Stimulated activated CD4-positive, alpha-beta T cell treated with anti-CD3 and anti-CD28 coated beads, Interleukin-1b, Interleukin-23, amount 100 ng/mL, for 24 hours (primary cell): ENCODE results near the gene PELI1.

Source experiments
- DNase-seq, 4 experiments: peaks; one replicate each; pipeline ENCODE4 v3.0.0-alpha.2; 2020; ENCODE audit warnings: low read depth in 4 of 4, low spot score in 1 of 4

Gene PELI1

DNA sequence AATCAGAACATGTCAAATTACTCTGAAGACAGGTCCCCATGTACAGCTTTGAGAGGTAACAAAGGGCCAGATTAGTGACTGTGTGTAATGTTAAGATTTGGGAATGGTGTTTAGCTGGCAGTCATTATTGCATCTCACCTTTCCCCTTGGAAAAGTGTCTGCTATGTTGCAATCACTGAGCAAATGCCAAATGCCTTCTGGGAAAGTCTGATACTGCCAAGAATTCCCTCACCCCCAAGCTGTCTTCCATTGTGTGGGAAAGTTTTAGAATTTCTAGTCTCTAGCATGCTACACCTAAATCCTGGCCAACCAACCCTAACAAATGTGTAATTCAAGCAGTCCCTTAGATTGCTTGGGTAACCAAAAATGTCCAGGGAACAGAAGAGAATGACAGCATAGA lies 13.6 kb upstream of the PELI1 start:
- DNase-seq: no peak

DNA sequence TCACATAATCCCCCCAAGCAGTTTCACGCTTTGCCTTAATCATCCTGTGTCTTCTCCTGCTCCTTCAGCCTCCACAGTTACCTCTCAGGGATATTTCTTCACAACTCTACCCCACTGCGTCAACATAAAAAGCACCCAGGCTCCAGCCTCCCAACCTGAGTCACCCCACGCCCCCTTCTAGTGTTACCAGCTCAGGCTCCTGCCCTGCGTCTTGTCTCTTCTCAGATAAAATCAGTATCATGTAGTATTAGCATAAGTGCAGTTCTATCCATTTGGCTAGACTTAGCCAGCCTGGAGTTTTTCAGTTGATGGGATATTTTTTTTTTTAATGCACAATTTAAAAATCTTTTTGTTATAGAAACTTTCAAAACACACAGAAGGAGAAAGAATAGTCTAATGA lies 9.6 kb upstream of the PELI1 start:
- DNase-seq: no peak

DNA sequence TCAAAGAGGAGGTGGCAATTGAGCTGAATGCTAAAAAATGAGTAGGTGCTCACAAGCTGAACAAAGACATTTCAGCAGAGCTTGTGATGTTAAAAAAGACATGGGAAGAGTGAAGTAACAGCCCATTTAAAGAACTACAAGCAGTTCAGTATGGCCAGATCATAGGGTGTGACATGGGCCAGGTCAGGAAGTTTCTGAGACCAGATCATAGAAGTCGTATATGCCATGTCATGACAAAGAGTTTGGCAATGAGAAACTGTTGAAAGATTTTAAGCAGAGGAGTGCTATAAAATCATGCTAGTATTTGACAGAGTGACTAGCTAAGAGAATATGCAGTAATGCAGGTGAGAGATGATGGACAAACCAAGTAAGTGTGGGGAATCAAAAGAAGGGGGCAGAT lies 7.3 kb upstream of the PELI1 start:
- no peak for DNase-seq

DNA sequence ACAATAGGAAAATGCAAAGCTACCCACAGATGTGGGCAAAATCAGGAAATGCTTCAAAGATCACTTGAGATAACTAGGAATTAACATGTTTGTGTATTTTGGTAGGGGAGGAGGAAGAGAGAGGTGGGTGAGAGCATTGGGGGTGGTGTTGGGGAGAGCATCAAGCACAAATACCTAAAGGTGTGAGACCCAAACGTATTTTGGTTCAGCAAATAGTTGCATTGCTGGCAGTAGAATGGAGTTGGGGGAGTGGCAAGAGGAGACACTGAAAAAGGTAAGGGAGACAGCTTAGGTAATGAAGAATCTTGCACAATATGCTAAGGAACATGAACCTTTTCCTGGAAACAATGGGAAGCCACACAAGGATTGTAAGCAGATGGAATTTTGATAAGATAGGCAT lies 1.5 kb upstream of the PELI1 start:
- no peak for DNase-seq

DNA sequence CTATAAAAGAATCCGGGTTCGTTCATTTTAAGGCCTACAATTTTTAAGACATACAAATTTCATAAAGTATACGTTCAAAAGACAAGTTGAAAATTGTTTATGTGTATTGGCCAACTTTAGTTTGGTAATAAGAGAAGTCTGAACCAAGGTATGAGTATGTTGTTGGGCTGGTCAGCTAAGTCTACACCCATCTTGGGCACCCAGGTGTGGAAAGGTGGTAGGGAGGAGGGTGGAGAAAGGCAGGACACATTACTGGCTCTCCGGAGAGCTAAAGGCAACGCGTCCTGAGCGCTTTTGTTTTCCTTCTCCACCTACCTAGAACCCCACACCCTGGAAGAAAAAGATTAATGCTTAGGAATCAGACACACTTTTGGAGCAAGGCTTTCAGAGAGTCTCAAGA lies 899 bp upstream of the PELI1 start:
- no peak for DNase-seq

DNA sequence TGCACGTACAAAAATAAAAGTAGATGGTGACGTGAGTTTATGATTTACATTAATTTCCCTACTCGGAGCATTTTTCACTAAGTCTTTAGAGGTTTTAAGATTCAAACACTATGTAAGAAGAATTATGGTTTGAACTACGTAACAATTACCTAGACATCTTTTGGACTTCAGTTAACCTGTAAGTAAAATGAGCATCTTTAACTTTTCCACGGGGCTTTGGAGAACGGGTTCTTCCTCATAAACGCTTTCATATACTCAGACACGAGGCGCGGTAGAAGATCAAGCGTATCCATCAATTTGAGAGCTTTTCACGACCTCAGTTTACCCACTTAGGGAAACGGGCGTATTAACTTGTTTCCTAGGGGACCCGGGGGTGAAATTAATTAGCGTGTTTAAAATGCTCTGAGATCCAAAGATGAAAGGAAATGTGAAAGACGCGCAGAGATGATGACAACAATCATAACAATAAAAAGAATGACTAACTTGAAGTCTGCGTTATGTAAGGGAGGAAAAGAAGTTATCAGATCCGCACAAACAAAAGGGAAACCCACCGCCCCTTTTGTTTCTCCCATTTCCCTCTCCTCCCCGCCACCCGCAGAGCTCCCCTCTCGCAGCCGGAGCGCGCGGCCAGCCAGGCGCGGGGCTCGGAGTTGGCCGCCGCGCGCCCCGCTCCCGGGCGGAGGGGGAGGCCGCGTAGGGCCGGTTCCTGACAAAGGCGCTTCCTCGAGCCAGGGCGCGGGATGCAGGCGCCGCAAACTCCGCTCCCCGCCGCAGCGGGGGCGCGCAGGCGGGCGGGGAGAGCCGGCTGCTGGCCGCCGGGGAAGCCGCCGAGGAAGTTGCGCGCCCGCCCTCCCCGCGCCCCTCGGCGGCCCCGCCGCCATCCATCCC lies 807 bp downstream of the PELI1 start:
- DNase-seq: peak in 2 of 4 experiments; percentile 9 to 16

DNA sequence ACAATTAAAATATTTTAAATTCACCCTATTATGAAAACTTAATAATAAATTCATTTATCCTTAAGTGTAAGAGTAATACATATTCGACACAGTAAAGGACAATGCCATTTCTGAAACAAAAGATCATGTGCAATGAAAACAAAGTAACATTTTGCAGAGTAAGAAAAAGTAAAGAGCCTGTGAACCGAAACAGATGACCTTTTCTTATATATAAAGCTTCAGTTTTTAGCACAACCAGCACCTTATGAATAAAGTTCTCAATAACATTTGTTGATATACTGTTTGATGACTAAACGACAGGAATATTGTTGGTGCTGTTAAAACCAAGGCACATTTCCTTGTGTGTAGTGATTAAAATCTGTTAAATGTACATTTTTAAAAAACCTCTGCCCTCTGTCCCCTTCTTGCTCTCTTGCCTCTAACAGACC lies 1.5 kb downstream of the PELI1 start:
- DNase-seq: no peak

DNA sequence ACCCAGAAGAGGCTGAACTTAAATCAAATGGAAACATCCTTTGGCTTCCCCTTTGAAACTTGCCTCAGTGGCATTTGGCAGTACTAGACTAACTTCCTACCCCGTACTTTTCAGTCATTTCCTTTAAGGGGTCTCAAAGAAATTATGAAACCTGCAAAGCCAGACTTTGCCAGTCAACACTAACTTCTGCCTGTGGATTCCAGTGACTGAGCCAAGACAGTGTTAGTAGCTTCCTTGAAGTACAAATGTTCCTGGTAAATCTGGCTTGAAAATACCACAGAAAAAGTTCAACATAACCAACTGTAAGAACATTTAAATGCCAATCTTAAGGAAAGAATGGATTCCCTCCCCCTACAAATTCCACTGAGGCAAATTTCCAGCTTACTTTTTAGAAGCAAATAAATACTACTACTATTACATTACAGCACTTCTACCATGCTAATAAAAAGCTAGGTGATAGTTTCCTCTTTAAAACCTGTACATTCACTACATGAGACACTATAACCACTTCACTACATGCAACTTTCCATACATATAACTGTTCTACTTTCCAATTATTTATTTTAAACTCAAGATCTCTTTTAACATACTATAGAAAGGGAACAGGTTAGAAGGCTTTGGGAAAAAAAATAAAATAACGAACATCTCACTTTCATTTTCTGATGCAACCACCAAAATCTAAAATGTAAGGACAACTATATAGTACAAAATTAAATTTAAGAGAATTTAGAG lies 2.4 kb downstream of the PELI1 start:
- no peak for DNase-seq

DNA sequence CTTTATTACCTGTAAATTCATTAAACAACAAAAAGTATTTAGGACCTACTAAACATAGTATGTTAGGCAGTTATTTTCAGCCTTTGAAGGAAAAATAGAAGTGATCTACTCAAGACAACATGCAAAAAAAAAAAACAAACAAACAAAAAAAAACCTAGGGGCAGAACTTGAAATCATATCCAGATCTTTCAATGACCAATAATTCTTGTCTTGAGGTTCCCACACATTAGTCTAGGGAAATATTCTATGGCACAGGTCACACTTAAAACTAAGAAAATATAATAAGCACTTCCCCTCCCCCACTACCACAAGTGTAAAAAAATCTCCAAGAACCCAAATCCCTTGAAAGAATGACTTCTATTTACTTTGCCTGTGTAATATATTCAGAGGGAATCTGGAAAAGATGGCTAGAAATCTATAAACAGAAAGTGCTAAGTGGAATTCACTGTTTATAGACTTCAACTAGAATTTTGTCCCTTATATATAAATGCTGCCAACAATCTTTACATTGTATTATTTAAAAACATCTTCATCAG lies 3.5 kb downstream of the PELI1 start:
- no peak for DNase-seq

DNA sequence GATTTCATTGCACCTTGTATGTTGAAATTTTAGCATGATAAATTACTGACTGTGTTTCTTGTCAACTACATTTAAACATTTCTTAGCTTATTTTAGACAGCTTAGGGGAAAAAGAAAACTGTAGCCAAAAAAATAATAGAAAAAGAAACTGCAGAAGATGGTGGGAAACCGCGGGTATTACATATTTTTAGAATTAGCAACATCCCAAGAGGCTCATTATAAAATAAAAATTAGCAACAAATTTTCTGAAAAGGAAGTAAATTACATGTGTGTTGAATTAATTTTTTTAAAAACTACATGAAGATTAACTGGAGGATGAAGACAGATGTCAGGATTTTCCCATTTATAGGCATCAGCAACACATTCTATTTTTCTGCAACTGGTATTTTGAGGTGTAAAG lies 4.3 kb downstream of the PELI1 start:
- DNase-seq: no peak

DNA sequence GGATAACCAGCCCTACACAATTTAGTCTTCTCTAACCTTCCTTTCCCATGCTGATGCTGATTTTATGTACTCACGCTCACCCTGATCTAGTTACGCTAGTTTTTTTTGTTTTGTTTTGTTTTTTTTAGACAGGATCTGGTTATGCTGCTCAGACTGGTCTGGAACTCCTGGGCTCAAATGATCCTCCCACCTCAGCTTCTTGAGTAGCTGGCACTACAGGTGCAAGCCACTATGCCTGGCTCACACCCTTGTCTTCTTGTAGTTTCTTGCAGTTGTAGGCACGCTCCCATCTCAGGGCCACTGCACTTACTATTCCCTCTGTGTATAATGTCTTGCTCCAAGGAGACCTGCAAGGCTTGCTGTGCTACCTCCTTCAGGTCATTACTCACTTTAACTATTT lies 6.2 kb downstream of the PELI1 start:
- DNase-seq: no peak

DNA sequence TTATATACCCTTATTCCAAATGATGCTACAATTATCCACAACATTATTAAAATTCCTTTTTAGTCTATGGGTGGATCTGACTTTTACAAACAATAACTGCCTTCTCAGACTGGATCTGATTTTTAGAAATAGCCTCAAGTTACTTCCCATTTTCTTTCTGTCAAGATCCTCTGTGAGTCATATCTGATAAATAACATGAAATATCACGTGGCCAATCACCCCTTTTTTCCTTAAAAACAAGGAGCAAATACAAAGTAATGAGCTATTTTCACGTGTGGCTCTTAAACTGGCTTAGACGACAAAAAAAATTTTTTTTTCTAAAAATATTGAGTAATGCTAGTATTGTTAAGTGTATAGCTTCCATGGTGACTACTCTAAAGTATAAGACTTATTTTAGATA lies 6.7 kb downstream of the PELI1 start:
- DNase-seq: no peak

DNA sequence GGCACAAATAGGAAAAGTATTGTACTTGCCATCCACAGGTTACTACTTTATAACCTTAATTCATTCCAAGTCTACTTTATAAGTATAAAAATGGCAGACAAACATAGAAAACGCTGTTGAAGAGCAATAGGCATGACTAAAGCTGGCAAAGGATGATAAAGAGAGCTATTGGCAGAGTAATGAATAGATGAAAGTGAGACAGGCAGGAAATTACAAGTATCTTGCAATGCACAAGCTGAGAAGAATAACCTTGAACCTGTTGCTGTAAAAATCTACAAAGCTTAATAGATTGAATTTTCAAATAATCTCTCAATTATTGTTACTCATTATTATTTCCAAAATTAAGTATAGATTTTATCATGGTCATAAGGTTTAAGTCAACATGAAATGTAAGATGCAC lies 8.8 kb downstream of the PELI1 start:
- no peak for DNase-seq

DNA sequence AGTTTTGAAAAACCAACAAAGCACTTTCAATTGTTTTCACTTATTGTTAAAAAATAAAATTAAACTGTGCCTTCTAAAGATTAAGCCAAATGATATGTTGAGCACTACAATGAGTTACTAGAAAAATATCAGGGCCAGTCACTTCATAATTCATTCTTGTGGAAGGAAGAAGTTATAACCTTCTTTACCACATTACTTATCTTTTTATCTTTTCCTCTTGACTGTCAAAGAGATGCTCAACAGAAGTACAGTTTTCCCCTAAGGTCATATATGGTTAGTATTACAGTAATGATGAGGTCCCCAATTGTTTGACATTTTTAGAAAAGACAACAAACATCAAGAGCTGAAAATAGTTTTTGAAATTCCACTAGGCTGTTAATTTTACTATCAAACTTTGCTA lies 9.4 kb downstream of the PELI1 start:
- no peak for DNase-seq

DNA sequence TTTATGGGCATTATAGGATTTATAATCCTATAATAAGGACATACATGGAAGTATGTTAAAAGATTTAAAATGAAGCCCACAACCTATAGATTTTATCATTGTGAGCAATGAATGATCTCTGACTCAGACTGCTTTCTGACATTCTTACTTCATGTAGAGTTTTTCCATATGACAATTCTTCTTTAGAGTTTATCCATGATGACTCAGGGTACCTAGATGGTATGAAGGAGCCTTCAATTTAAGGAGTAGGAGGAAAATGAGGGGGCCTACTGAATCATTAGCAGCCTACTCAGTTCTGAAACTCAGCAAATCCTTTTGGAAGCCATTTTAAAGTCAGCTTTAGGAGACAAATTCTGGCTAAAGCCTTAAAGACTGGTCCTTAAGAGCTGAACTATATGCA lies 10.4 kb downstream of the PELI1 start:
- no peak for DNase-seq

DNA sequence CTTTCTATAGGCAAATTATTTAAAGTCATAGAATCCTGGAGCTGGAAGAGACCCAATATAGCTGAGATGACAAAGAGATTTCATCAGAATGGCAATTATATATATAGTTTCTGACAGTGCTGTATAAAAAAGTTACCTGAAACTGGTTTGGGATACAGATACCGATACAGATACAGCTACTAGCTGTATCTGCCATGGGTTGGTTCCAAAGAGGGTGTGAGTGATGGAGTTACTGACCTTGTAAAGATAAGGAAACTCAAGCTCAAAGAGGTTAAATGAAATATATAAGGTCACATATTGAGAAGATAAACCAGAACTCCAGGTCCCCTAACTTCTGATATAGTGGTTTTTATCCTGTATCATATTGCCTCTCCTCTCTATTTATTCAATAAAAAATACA lies 10.9 kb downstream of the PELI1 start:
- DNase-seq: no peak

DNA sequence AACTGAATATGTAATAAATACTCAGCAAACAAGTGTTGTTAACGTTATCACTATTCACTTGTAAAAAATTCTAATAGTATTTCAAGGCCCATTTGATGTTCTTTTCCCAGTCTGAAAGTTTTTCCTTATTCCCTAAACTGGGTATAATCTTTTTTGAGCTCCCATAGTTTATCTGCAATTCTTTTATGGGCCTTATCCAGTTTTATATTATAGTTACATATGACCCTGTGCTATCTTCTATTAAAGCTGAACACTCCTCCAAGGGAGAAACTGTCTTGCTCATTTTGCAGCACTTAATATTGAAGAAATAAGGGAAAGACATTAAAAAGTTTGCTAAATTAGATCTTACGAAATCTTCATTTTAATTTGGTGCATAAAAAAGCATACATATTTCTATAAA lies 13.9 kb downstream of the PELI1 start:
- DNase-seq: no peak

DNA sequence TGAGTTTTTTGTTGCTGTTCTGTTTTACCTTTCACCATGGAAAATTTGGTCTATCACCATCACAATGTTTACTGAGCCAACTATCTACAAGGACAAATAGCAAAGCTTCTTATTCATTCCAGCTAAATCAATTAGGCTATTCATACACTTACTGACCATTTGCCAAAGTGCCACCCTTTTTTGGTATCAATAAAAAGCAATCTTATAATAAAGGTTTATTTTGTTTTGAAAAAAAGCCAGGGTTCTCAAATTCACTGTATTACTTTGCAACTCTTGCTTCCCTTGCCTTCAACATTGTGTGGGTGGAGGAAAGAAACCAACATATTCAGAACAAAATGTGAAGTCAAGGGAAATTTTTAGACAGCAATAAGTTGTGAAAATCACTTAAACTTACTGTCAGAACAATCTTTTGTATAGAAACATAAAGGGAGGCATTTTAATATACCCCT lies 15.3 kb downstream of the PELI1 start:
- DNase-seq: no peak

DNA sequence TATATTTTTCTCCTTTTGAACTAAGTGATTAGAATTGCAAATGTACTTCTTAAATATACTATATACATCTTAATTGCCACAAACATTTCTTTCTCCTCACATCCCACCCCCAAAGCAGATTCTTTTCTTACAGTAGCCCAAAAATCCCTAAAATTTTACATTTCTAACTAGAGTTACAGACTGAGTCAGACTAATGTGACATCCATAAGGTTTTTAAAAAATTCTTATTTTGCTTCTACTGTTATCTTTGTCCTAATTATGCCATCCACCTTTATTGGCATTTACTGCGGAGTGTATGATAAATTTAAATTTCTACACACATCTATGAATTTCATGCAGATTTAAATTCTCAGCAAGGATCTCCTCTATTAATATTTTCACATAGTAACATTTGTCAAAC lies 15.8 kb downstream of the PELI1 start:
- no peak for DNase-seq

DNA sequence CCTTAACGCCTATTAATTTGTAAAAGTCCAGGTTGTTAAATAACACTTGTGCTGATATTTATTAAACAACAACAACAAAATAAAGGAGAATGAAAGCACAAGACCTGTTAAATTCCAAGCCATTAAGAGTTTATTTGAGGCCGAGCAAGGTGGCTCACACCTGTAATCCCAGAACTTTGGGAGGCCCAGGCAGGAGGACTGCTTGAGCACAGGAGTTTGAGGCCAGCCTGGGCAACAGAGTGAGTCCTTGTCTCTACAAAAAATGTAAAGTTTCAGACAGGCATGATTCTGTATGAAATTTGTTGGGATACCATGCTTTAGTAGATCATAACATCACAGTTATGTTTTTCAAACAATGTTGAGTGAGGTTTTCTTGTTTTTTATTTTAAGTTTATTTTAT lies 17.1 kb downstream of the PELI1 start:
- DNase-seq: no peak

DNA sequence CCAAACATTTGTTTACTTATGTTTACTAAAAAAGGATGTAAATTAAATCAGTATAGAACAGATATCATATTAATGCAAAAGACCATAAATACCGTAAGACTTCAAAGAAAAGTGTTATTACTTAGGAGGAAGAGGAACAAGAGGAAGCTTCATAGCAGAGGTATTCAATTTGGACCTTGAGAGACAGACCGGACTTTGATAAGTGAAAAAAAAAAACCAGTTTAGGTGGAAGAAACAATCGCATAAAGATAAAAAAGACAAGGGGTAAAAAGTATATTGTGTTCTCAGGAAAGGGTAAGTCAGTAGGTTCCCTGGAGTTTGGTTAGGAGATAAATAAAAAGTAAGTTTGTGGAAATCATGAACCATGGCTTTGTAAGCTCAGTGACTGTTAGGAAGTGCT lies 17.6 kb downstream of the PELI1 start:
- DNase-seq: no peak

DNA sequence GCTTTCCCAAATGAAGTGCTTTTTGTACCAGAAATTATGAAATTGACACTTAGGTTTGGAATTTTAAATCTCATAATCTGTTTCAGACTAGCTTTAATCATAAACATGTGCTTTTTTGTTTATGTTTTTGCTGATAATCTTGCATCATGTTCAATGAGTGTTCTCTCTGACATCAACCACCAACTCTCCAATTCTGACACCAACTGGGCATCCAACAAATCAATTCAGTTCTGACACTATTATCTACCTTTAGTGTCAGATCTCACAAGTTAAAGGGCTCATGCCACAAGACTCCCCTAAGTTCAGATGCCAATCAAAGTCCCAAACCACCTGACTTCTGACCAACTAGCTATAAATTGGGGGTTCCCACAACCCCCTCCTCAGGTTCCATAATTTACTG lies 19.6 kb downstream of the PELI1 start:
- no peak for DNase-seq
